A549 (cell line): ENCODE measurements around the gene FAAH. TPM values are rescaled to one million over a fixed set of nuclear protein-coding genes. Genes with fewer than 3 reads are reported as not detected.

Experiments used
- ATAC-seq, 2 experiments: fragments of 200-7000 bp in 1 of 2; fragments of >200 bp in 1 of 2; cut with Nextera tagmentation in 1 of 2; cut with Tn5 transposase in 1 of 2; 3 replicates each; pipeline versions ENCODE4 v1.8.0 to v1.9.1; 2018 to 2020; ENCODE audit warnings: mild to moderate bottlenecking in 1 of 2, moderate library complexity in 1 of 2
- CTCF ChIA-PET: fragments of 300-600 bp; sonication (Branson Sonifier 250); formaldehyde crosslinking; extraction: SDS; loops from one replicate; lab custom pipeline; 2021; ENCODE audit warnings: antibody characterized with exemption, inconsistent platforms; lab: Yijun Ruan, JAX
- POLR2A ChIA-PET: fragments of 350-600 bp; formaldehyde crosslinking; extraction: SDS; loops from one replicate; lab custom pipeline; 2021; ENCODE audit warnings: antibody characterized with exemption, inconsistent platforms; lab: Yijun Ruan, JAX
- DNase-seq, 2 experiments: peaks; one replicate each; pipeline versions ENCODE4 v3.0.0 to v3.0.0-alpha.2; 2011 to 2016; ENCODE audit warnings: low read depth in 1 of 2, low spot score in 1 of 2
- FAIRE-seq: peaks from 2 replicates; lab custom pipeline; 2011; peaks lifted over from hg19 to GRCh38; lab: Jason Lieb, UNC
- H3K27ac ChIP-seq, 2 experiments: fragments of >200 bp; sonication (Bioruptor Twin); formaldehyde crosslinking; 3 replicates each; pipeline ENCODE4 v1.5.1; 2016 to 2017
- H3K4me1 ChIP-seq: fragments of >200 bp; sonication (Bioruptor Twin); formaldehyde crosslinking; 3 replicates; pipeline ENCODE4 v1.6.1; 2016
- H3K4me2 ChIP-seq: fragments of >200 bp; sonication (Bioruptor Twin); formaldehyde crosslinking; 3 replicates; pipeline ENCODE4 v1.6.1; 2016
- H3K4me3 ChIP-seq: fragments of >200 bp; sonication (Bioruptor Twin); formaldehyde crosslinking; 3 replicates; pipeline ENCODE4 v1.5.1; 2016
- H3K9me3 ChIP-seq: fragments of >200 bp; sonication (Bioruptor Twin); formaldehyde crosslinking; 3 replicates; pipeline ENCODE4 v1.6.1; 2016
- BCL3 ChIP-seq: fragments of >200 bp; sonication (Bioruptor Twin); formaldehyde crosslinking; IDR thresholded peaks from 3 replicates; pipeline ENCODE4 v1.6.1; 2016
- BHLHE40 ChIP-seq: IDR thresholded peaks from 2 replicates; pipeline ENCODE4 v1.6.1; 2012; ENCODE audit warnings: low read depth, low read length, inconsistent platforms
- CEBPB ChIP-seq, 2 experiments: fragments of >200 bp in 1 of 2; sonication (Bioruptor Twin) in 1 of 2; formaldehyde crosslinking in 1 of 2; IDR thresholded peaks; 2 replicates each; pipeline ENCODE4 v1.6.1; 2012 to 2016
- CHD2 ChIP-seq: fragments of 150-350 bp; IDR thresholded peaks from 2 replicates; pipeline ENCODE4 v1.6.1; 2014; ENCODE audit warnings: low read length; ENCODE audit not compliant: partially characterized antibody
- CHD4 ChIP-seq: fragments of 200-600 bp; sonication (generic); IDR thresholded peaks from 2 replicates; pipeline ENCODE4 v1.6.1; 2016; ENCODE audit warnings: antibody characterized with exemption, mild to moderate bottlenecking, borderline replicate concordance
- EHMT2 ChIP-seq: fragments of 200-600 bp; sonication (generic); IDR thresholded peaks from 2 replicates; pipeline ENCODE4 v1.6.1; 2016; ENCODE audit warnings: antibody characterized with exemption, low read depth, mild to moderate bottlenecking, moderate library complexity
- ESRRA ChIP-seq: fragments of 150-350 bp; IDR thresholded peaks from 2 replicates; pipeline ENCODE4 v1.6.1; 2014; ENCODE audit warnings: mild to moderate bottlenecking, low read length, borderline replicate concordance
- FOSL2 ChIP-seq, 2 experiments: fragments of 450-650 bp in 1 of 2; fragments of >200 bp in 1 of 2; sonication (Bioruptor Twin) in 1 of 2; formaldehyde crosslinking; IDR thresholded peaks; 2 replicates each; pipeline versions ENCODE4 v1.5.0 to v1.6.1; 2016 to 2020; ENCODE audit warnings: mild to moderate bottlenecking in 1 of 2, moderate library complexity in 1 of 2
- FOXS1 ChIP-seq: fragments of 250-450 bp; sonication (Bioruptor Pico); IDR thresholded peaks from 2 replicates; pipeline ENCODE4 v1.5.0; 2020; ENCODE audit warnings: mild to moderate bottlenecking, moderate library complexity
- HEYL ChIP-seq: fragments of 250-450 bp; sonication (Bioruptor Pico); IDR thresholded peaks from 2 replicates; pipeline ENCODE4 v1.8.0; 2021; ENCODE audit warnings: mild to moderate bottlenecking, moderate library complexity
- HMGXB4 ChIP-seq: fragments of 250-450 bp; sonication (Bioruptor Pico); IDR thresholded peaks from 2 replicates; pipeline ENCODE4 v1.5.0; 2021; ENCODE audit warnings: mild to moderate bottlenecking, moderate library complexity, borderline replicate concordance
- JUN ChIP-seq, 2 experiments: fragments of >200 bp; sonication (Bioruptor Twin); formaldehyde crosslinking; IDR thresholded peaks; 2 replicates in 1 of 2; 3 replicates in 1 of 2; pipeline ENCODE4 v1.6.1; 2016 to 2017
- JUNB ChIP-seq: fragments of >200 bp; sonication (Bioruptor Twin); formaldehyde crosslinking; IDR thresholded peaks from 2 replicates; pipeline ENCODE4 v1.6.1; 2016
- MAFK ChIP-seq: fragments of 450-650 bp; IDR thresholded peaks from 2 replicates; pipeline ENCODE4 v1.6.1; 2014; ENCODE audit not compliant: partially characterized antibody
- MAX ChIP-seq: IDR thresholded peaks from 2 replicates; pipeline ENCODE4 v1.6.1; 2012
- MYC ChIP-seq: IDR thresholded peaks from 2 replicates; pipeline ENCODE4 v1.6.1; 2012; ENCODE audit warnings: mild to moderate bottlenecking, inconsistent platforms, low read length, improper control_type of control experiment, borderline replicate concordance
- NPAS2 ChIP-seq: fragments of 250-450 bp; sonication (Bioruptor Pico); IDR thresholded peaks from 2 replicates; pipeline ENCODE4 v1.8.0; 2022; ENCODE audit warnings: mild to moderate bottlenecking, moderate library complexity, borderline replicate concordance
- POLR2AphosphoS2 ChIP-seq: conservative IDR thresholded peaks from 2 replicates; pipeline ENCODE4 v1.6.1; 2012; ENCODE audit warnings: low read length, improper control_type of control experiment, inconsistent platforms
- RARB ChIP-seq: fragments of 250-450 bp; sonication (Bioruptor Pico); IDR thresholded peaks from 2 replicates; pipeline ENCODE4 v1.8.0; 2021; ENCODE audit warnings: mild to moderate bottlenecking, moderate library complexity
- RNF2 ChIP-seq: fragments of 200-600 bp; sonication (generic); IDR thresholded peaks from 2 replicates; pipeline ENCODE4 v1.6.1; 2016; ENCODE audit warnings: low read depth, mild to moderate bottlenecking, antibody characterized with exemption, moderate library complexity, borderline replicate concordance
- USF2 ChIP-seq: fragments of 450-650 bp; IDR thresholded peaks from 2 replicates; pipeline ENCODE4 v1.6.1; 2014; ENCODE audit warnings: antibody characterized with exemption
- ZNF302 ChIP-seq: fragments of 250-450 bp; sonication (Bioruptor Pico); IDR thresholded peaks from 2 replicates; pipeline ENCODE4 v1.9.0; 2021; ENCODE audit warnings: inconsistent platforms, mild to moderate bottlenecking, moderate library complexity
- WGBS: methylation state at CpG from one replicate; pipeline ENCODE4 v1.1.6; 2017; ENCODE audit errors: missing lambda C conversion rate; 5-methylcytosine and 5-hydroxymethylcytosine counted together
- polyA plus RNA-seq, 4 experiments: library from polyadenylated mRNA; depleted of rRNA in 3 of 4; stranded (reverse); fragments of >200 nt; fragmentation: RNase III in 1 of 4; extraction: RNeasy Plus Mini Kit Qiagen cat#74134 plus additional on column Dnase treatment in 1 of 4; gene quantifications; 2 replicates in 3 of 4; 3 replicates in 1 of 4; pipeline ENCODE4 v1.2.3, GENCODE V29; 2011 to 2017

FAAH gene
- polyA plus RNA-seq, 2 of the 4 experiments (the other 2 are of a cell fraction), result 1.2 to 1.3 TPM

GRCh38 chr1:46461017-46461808 lies 67.1 kb downstream of the FAAH start (continued):
- TF ChIP-seq USF2 (no peak), HMGXB4 (CRISPR knock-in tag) (no peak), ESRRA (no peak), POLR2AphosphoS2 (no peak), BCL3 (no peak), MAFK (no peak), RARB (CRISPR knock-in tag) (no peak)

- 56% methylated on average over 5 of the region's 5 CpGs for WGBS
- TF ChIP-seq FOSL2 (IDR thresholded peaks at IDR 0.05), result no peak
- TF ChIP-seq FOSL2 (CRISPR knock-in tag; IDR thresholded peaks at IDR 0.05), result no peak
- no peak for TF ChIP-seq NPAS2 (CRISPR knock-in tag)
- no peak for TF ChIP-seq CHD2
- no peak for TF ChIP-seq HEYL (CRISPR knock-in tag)
- TF ChIP-seq USF2, result no peak
- TF ChIP-seq MYC, result no peak
- no peak for TF ChIP-seq JUN (IDR thresholded peaks at IDR 0.05)
- TF ChIP-seq HMGXB4 (CRISPR knock-in tag), result no peak
- no peak for TF ChIP-seq RNF2
- TF ChIP-seq MAX, result no peak
- no peak for TF ChIP-seq FOXS1 (CRISPR knock-in tag)
- no peak for TF ChIP-seq JUNB
- TF ChIP-seq ZNF302 (CRISPR knock-in tag), result no peak
- no peak for TF ChIP-seq CEBPB (IDR thresholded peaks at IDR 0.05)
- TF ChIP-seq EHMT2, result no peak
- TF ChIP-seq CHD4, result no peak
- TF ChIP-seq BHLHE40, result no peak
- ChIA-PET POLR2A (no interaction called here), CTCF (interaction anchor here (0.6 to 1.6 kb wide), 3 partner anchors 15 to 856 kb away, joined by 3 to 6 read pairs (median 5); no protein-coding TSS in a partner anchor)
- Histone ChIP-seq H3K4me1 (no peaks in the 10 kb centered on the region), H3K4me3 (no peak overlapping the region), H3K27ac (no peak overlapping the region), H3K9me3 (no peaks in the 10 kb centered on the region), H3K4me2 (no peak overlapping the region)
- DNase-seq (no peak), ATAC-seq (no peak), FAIRE-seq (no peak)
Measured at GRCh38 chr1:46461809-46462448, 67.8 kb downstream of the FAAH start.
